NCI-H128 (cell line): Measurements from ENCODE around the gene CACNG7.

Experiments
- DNase-seq: peaks from one replicate; lab custom pipeline; 2025; ENCODE audit not compliant: unreplicated experiment; lab: John Stamatoyannopoulos, UW

The CACNG7 gene

DNA sequence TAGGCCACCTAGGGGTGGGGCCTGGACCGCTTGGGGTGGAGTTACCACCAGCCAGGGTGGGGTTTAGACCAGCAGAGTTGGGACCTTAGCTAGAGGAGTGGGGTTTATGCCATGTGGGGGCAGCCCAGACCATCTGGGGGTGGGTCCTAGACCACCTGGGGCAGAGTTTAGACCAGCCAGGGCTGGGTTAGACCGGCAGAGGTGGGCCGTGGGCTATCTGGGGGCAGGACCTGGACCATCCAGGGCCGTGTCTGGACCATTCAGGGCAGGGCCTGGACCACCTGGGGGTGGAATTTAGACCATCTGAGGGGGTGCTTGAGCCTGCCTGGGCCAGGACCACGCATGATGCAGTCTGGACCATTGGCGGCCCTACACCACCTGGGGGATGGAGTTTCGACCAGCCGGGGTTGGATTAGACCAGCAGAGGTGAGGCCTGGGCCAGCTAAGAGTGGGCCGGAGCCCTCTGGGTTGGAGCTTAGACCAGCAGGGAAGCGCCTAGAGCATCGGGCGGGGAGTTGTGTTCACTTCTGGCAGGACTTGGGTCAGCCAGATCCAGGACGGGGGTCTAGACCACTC, 72.4 kb downstream of the CACNG7 start:
- DNase-seq, result no peak

DNA sequence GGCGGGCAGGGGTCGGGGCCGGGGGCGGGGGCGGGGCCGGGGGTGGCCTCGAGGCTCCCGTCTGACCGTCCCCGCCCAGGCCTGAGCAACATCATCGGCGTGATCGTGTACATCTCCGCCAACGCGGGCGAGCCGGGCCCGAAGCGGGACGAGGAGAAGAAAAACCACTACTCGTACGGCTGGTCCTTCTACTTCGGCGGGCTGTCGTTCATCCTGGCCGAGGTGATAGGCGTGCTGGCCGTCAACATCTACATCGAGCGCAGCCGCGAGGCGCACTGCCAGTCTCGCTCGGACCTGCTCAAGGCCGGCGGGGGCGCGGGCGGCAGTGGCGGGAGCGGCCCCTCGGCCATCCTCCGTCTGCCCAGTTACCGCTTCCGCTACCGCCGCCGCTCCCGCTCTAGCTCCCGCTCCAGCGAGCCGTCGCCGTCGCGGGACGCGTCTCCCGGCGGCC, 72.9 kb downstream of the CACNG7 start:
- no peak for DNase-seq

DNA sequence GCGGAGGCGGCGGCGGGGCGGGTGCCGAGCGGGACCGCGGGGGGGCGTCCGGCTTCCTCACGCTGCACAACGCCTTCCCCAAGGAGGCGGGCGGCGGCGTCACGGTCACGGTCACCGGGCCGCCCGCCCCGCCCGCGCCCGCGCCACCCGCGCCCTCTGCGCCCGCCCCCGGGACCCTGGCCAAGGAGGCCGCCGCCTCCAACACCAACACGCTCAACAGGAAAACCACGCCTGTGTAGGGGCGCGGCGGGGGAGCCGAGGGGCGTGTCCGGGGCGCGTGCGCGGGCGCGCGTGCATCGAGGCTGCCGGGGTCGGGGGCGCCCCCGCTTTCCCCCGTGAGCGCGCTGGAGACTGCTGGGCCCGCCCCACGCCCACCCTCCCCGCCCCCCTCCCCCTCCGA, 73.5 kb downstream of the CACNG7 start:
- DNase-seq, result no peak

DNA sequence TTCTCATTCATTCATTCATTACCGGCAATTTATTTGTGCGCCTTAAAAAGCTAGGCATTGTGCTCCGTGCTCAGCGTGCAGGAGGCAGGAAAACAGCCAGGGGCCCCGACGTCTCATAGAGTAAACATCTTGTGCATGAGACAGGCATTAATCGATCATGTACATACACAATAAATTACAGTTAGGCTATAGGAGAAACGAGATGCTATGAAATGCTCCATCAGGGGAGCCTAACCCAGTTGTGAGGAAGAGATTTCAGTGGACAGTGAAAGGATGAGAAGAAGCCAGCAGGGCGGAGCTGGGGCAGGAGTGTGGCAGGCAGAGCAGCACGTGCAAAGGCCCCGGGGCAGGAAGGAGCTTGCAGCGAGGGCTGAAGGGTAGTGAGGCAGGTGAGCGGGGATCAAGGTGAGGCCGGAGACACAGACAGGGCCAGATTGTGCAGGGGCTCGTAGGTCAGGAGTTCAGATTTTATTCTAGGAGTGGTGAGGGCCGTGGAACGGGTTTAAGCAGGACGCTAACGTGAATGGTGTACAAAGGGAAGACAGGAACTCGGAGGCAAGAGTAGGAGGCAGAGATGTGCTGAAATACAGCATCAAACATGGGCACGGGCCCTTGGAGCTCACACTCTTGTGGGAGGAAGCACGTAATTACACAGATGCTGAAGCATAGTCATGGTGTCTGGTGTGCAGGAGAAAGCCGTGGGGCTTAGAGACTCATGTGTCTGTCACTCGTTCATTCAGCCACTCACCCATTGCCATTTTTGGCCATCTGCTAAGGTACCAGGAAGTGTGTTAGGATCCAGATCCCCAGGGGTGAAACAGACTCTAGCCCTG, 74.6 kb downstream of the CACNG7 start:
- DNase-seq, result no peak

- DNase-seq, result no peak
Measured at GRCh38 chr19:53985863-53986262, 76.8 kb downstream of the CACNG7 start.

DNA sequence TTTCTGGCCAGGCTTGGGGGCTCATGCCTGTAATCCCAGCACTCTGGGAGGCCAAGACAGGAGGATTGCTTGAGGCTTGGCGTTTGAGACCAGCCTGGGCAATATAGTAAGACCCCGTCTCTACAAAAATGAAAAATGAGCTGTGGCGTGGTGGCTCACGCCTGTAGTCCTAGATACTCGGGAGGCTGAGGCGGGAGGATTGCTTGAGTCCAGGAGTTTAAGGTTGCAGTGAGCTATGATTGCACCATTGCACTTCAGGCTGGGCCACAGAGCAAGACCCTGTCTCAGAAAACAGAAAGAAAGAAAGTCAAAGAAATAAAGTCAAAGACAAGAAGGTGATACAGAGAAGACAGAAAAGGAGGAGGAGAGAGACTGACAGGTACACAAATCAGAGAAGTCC, 79.9 kb downstream of the CACNG7 start:
- no peak for DNase-seq

- DNase-seq, result no peak
Measured at GRCh38 chr19:53989600-53990533, 80.8 kb downstream of the CACNG7 start.

- no peak for DNase-seq
Measured at GRCh38 chr19:53991224-53992113, 82.4 kb downstream of the CACNG7 start, which contains the start of gene CACNG6. Gene CACNG6, plus strand, starts transcription at chr19:53991637. Its CDS starts 1,241 bp downstream, at chr19:53992878.

DNA sequence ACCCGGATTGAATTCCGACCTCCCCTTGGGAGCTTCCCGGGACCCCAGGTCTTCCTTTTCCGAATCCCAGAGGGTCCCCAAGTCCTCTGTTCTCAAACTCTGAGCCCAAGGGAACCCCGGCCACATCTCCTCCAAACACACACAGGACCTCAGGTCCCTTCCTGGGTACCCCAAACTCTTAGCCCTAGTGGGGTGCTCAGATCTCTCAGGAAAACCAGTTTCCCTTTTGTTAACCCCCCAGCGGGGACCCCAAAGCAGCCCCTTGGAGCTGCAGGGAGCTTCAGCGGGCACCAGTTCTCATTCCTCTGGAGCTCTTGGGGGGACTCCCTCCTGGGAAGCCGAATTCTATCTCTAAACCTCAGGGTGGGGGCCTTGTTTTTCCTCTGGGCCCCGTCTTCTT, 83.1 kb downstream of the CACNG7 start:
- DNase-seq, result no peak

GRCh38 chr19:53992815-53993214, 83.7 kb downstream of the CACNG7 start:
- no peak for DNase-seq

DNA sequence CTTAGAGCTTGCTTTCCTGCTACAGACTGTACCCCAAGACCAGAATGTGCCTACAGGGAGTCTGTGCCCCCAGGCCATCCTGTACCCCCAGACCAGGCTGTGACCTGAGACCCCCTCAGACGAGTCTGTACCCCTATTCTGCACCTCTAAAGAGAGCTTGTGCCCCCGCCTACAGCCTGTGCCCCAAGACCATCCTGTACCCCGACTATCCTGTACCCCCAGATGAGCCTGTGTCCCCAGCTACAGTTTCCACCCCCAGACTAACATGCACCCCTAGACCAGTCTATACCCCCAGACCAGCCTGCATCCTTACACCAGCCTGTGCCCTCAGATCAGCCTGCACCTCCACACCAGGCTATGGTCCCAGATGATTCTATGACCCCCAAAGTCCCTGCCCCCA, 84.4 kb downstream of the CACNG7 start:
- DNase-seq, result no peak
